ENCODE data around the gene CDON. TPM values are rescaled to one million over a fixed set of nuclear protein-coding genes. Genes with fewer than 3 reads are reported as not detected.

The CDON gene
- total and polyA plus RNA-seq, 2 donors from 2014 or later = 0.45 to 4.0 TPM

DNA sequence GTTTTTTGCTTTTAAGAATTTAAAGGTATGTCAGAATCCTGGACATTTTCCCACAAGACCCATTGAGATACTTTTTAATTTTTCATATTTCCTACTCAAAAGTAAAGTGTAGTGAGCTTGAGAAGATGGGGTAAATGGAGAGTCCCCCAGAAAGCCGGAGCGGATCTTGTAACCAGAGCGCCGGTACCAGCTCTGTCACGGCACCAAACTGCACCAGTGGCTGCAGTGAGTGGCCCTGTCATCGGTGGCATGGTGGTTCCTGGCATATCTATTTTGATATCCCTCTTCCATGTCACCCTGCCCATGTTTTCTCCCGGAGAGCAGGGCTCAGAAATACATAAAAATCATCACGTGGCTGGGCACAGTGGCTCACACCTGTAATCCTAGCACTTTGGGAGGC is 139.0 kb downstream of the CDON start:
- H3K27me3 ChIP-seq (ENCODE audit: control insufficient read depth, insufficient read depth, low read length) = no peaks in the 10 kb centered on the region
- no peaks in the 10 kb centered on the region for H3K9me3 ChIP-seq (ENCODE audit: control insufficient read depth in 2 of 3, insufficient read depth in 1 of 3, low read length in 3 of 3)
- DNase-seq (no peak), FAIRE-seq (no peak)
- no peaks in the 10 kb centered on the region for H3K36me3 ChIP-seq (ENCODE audit: control insufficient read depth in 2 of 3, insufficient read depth in 3 of 3, low read length in 3 of 3)
- TF ChIP-seq CTCF (IDR thresholded peaks at IDR 0.05; ENCODE audit: borderline replicate concordance, extremely low read depth, insufficient read depth) = no peak
- H3K4me3 ChIP-seq (ENCODE audit: low read length in 3 of 3) = no peak overlapping the region
- H3K27ac ChIP-seq (ENCODE audit: low read depth in 2 of 2, low read length in 2 of 2) = no peak overlapping the region
- no peaks in the 10 kb centered on the region for H3K4me1 ChIP-seq (ENCODE audit: control insufficient read depth in 2 of 3, insufficient read depth in 2 of 3, low read depth in 1 of 3, low read length in 3 of 3)
- intact Hi-C loops (cut with DNase I) = loop anchor here (5.0 kb wide), 1 partner anchor 269 kb away; no protein-coding TSS in a partner anchor
- H3K9ac ChIP-seq (ENCODE audit: low read length in 3 of 3) = no peak overlapping the region

- H3K9me3 ChIP-seq (ENCODE audit: control insufficient read depth in 2 of 3, insufficient read depth in 1 of 3, low read length in 3 of 3) = no peaks in the 10 kb centered on the region
- FAIRE-seq (peak; percentile 77), DNase-seq (peak in 4 of 5 donors; percentile 66 to 91 (median 78))
- no peaks in the 10 kb centered on the region for H3K36me3 ChIP-seq (ENCODE audit: control insufficient read depth in 2 of 3, insufficient read depth in 3 of 3, low read length in 3 of 3)
- no peaks in the 10 kb centered on the region for H3K27me3 ChIP-seq (ENCODE audit: control insufficient read depth, insufficient read depth, low read length)
- no peak overlapping the region for H3K9ac ChIP-seq (ENCODE audit: low read length in 3 of 3)
- TF ChIP-seq CTCF (IDR thresholded peaks at IDR 0.05; ENCODE audit: borderline replicate concordance, extremely low read depth, insufficient read depth) = peak; percentile 82
- H3K4me1 ChIP-seq (ENCODE audit: control insufficient read depth in 2 of 3, insufficient read depth in 2 of 3, low read depth in 1 of 3, low read length in 3 of 3) = no peaks in the 10 kb centered on the region
- H3K27ac ChIP-seq (ENCODE audit: low read depth in 2 of 2, low read length in 2 of 2) = no peak overlapping the region
- intact Hi-C loops (cut with DNase I) = loop anchor here (5.0 kb wide), 1 partner anchor 269 kb away; no protein-coding TSS in a partner anchor
- no peak overlapping the region for H3K4me3 ChIP-seq (ENCODE audit: low read length in 3 of 3)
These were observed 139.6 kb downstream of the CDON start for GRCh38 chr11:125923012-125923579.

- DNase-seq = no peak
- H3K9ac ChIP-seq (ENCODE audit: low read length in 3 of 3) = no peak overlapping the region
- no peaks in the 10 kb centered on the region for H3K4me1 ChIP-seq (ENCODE audit: control insufficient read depth in 2 of 3, insufficient read depth in 2 of 3, low read depth in 1 of 3, low read length in 3 of 3)
- no peaks in the 10 kb centered on the region for H3K36me3 ChIP-seq (ENCODE audit: control insufficient read depth in 2 of 3, insufficient read depth in 3 of 3, low read length in 3 of 3)
- intact Hi-C loops (cut with DNase I) = loop anchor here (5.0 kb wide), 1 partner anchor 270 kb away; no protein-coding TSS in a partner anchor
- no peak for FAIRE-seq
- no peaks in the 10 kb centered on the region for H3K9me3 ChIP-seq (ENCODE audit: control insufficient read depth in 2 of 3, insufficient read depth in 1 of 3, low read length in 3 of 3)
- no peak overlapping the region for H3K27ac ChIP-seq (ENCODE audit: low read depth in 2 of 2, low read length in 2 of 2)
- TF ChIP-seq CTCF (IDR thresholded peaks at IDR 0.05; ENCODE audit: borderline replicate concordance, extremely low read depth, insufficient read depth) = no peak
- H3K4me3 ChIP-seq (ENCODE audit: low read length in 3 of 3) = no peak overlapping the region
- H3K27me3 ChIP-seq (ENCODE audit: control insufficient read depth, insufficient read depth, low read length) = no peaks in the 10 kb centered on the region
These were observed 140.5 kb downstream of the CDON start for GRCh38 chr11:125922156-125922555.
